Epithelial cell of esophagus (primary cell): ENCODE data around the gene RPN1.
A peak's percentile ranks its signal among the peaks of the same experiment; 100 is the strongest.

Source experiments
- DNase-seq: peaks from one replicate; pipeline ENCODE4 v3.0.0; 2010; ENCODE audit warnings: low read depth
- H3K4me3 ChIP-seq: 2 replicates; pipeline ENCODE4 v1.5.1; 2011; ENCODE audit warnings: mild to moderate bottlenecking, low read length, control low read depth
- TF ChIP-seq, protein P1 (sequence below): IDR thresholded peaks from 2 replicates; pipeline ENCODE4 v1.5.1; 2011; ENCODE audit warnings: low read depth, mild to moderate bottlenecking, low read length, control low read depth, inconsistent platforms; ENCODE audit not compliant: insufficient read depth; ENCODE audit errors: missing control alignments

Gene RPN1

DNA sequence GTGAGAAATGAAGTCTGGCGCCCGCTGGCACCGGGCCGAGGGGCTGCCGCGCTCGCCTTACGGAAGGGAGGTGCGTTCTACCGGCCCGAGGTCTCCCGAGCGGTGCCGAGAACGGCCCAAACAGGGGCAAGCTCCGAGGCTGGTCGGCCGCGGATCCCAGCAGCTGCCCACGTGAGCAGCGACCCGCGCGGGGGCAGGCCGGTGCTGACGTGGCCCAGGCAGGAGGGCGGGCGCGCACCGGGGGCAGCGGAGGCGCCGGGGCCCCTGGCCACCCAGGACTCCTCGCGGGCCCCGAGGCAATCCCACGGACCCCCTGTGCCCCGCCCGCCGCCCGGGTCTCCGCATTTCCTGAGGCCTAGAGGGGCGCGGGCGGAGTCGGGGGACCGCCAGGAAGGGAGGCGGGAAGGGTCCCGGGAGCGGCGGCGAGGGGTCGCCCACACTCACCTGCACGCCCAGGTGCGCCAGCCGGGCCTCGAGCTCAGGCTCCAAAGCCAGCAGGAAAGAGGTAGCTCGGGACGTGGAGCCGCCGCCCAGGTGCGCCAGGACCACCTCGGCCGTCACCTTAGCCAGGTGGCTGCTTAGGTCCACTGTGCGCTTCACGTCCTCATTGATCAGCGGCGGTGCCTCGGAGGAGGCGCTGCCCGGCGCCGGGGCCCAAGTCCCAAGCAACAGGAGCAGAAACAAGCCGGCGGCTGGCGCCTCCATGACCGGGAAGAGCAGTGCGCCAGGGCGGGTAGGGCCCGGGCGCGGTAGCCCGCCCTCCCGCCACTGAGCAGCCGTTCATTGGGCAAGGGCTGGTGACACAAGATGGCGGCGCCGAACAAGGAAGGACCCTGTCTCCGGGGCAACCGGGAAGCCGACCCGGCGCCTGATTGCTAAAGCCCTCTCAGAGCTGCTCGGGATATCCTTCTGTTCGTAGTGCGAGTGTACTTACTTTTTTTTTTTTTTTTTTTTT, at the start of gene RPN1:
Gene RPN1 (minus strand): TSS at position 723 of the 955 bp plus-strand sequence. CDS start 18 bp downstream, at position 705.
- TF ChIP-seq, protein P1, sequence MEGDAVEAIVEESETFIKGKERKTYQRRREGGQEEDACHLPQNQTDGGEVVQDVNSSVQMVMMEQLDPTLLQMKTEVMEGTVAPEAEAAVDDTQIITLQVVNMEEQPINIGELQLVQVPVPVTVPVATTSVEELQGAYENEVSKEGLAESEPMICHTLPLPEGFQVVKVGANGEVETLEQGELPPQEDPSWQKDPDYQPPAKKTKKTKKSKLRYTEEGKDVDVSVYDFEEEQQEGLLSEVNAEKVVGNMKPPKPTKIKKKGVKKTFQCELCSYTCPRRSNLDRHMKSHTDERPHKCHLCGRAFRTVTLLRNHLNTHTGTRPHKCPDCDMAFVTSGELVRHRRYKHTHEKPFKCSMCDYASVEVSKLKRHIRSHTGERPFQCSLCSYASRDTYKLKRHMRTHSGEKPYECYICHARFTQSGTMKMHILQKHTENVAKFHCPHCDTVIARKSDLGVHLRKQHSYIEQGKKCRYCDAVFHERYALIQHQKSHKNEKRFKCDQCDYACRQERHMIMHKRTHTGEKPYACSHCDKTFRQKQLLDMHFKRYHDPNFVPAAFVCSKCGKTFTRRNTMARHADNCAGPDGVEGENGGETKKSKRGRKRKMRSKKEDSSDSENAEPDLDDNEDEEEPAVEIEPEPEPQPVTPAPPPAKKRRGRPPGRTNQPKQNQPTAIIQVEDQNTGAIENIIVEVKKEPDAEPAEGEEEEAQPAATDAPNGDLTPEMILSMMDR = no peak
- peak; percentile 96 for DNase-seq
- H3K4me3 ChIP-seq = peak within 1 kb of the TSS; percentile 91

DNA sequence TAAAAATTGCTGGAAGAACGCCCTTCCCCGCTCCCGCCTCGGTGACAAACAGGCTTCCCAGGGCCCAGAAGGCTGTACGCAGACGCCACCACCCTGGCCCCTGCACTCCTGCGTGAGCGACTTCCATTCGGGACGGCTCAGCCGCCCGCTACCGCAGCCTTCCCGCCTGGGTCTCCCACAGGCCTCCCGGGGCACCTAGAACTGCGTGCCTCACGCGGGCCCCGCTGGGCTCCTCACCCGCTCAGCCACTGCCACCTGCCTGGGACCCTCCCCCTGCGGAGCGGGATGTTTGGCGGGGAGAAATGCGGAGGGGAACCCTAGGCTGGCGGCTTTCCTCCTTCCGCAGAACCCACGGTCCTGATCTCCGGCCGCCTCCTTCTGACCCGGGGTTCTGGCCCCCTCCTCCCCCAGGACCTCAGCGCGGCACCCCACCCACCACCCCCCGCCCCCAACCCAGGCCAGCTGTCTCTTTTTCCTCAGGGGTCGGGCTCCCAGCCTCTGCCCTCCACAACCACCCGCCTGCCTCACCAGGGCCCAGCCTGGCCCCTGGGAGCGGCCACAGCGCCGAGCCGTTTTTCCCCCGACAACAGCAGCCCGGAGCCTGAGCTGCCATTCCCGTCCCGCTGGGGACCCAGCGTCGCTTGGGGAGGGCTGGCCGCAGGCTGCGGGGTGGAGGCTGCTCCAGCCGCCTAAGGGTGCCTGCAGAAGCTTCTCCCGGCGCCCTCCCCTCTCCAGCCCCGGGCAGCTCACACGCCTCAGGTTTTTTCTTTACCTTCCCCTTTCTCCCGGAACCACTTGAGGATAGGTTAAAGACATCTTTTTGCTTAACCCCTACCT, 47.8 kb upstream of the RPN1 start:
- TF ChIP-seq, protein P1 = no peak
- H3K4me3 ChIP-seq = peak overlapping the region; percentile 49
- peak; percentile 23 for DNase-seq

DNA sequence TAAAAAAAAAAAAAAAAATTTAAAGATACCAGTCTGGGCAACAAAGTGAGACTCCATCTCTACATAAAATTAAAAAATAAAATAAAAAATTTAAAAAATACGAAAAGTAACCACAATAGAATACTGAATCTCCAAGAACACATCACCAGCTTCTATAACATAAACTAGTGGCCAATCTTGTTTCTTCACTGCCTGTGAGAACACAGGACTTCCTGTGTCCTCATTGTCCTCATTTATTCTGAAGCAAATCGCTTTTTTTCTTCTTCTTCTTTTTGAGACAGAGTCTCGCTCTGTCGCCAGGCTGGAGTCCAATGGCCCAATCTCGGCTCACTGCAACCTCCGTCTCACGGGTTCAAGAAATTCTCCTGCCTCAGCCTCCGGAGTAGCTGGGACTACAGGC, 46.7 kb upstream of the RPN1 start:
- TF ChIP-seq, protein P1 = no peak
- DNase-seq = no peak

DNA sequence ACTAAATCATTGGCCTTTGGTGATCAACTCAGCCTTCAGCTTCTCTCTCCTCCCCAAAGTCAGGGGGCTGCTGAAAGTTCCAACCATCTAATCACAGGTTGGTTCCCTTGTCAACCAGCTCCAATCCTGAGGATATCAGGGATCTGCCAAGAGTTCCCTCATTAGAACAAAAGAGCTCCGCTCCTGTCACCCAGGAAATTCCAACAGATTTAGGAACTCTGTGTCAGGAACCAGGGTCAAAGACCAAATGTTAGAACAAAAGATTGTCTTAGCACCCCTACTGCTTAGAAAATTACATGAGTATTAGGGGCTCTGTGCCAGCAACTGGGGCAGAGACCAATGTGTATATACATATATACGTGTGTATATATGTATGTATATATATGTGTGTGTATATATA, 43.1 kb upstream of the RPN1 start:
- TF ChIP-seq, protein P1 = no peak
- DNase-seq = no peak
- H3K4me3 ChIP-seq = no peak overlapping the region

More for the DNA sequence above, 46.7 kb upstream of the RPN1 start:
- H3K4me3 ChIP-seq = no peak overlapping the region

DNA sequence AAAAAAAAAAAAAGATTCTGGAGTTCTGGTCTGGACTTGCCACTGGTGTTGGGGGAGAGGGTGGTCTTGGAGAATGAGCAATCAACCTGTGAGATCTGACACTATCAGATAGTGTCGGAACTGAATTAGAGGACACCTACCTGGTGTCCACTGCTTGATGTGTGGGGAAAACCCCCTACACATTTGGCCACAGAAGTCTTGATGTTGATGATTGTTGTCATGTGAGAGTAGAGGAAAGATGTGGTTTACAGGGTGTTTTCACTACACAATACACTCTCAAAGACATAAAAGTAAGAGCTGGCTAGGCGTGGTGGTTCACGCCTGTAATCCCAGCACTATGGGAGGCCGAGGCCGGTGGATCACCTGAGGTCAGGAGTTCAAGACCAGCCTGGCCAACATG, 38.4 kb upstream of the RPN1 start:
- no peak overlapping the region for H3K4me3 ChIP-seq
- DNase-seq = no peak
- TF ChIP-seq, protein P1 = no peak

DNA sequence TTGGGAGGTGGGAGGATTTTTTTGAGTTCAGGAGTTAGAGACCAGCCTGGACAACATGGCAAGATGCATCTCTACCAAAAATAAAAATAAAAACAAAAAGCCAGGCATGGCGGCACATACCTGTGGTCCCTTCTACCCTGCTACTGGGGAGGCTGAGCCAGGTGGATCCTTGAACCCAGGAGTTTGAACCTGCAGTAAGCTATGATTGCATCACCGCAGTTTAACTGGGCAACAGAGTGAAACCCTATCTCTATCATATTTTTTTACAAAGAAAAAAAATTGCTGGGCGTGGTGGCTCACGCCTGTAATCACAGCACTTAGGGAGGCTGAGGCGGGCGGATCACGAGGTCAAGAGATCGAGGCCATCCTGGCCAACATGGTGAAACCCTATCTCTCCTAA, 35.8 kb upstream of the RPN1 start:
- TF ChIP-seq, protein P1 = no peak
- H3K4me3 ChIP-seq = no peak overlapping the region
- DNase-seq = no peak
